Testis (tissue), 3 donors: ENCODE results near the gene YWHAH. TPM values are rescaled to one million over a fixed set of nuclear protein-coding genes. Genes with fewer than 3 reads are reported as not detected.

ENCODE experiments used
- DNase-seq: peaks from one replicate; pipeline ENCODE4 v3.0.0-alpha.2; 2019
- H3K27ac ChIP-seq, 2 donors: fragments of 200-600 bp; sonication (generic); one replicate each; pipeline ENCODE4 v1.5.1; 2019
- H3K27me3 ChIP-seq: fragments of 200-600 bp; sonication (generic); one replicate; pipeline ENCODE4 v1.5.1; 2019
- H3K36me3 ChIP-seq: fragments of 200-600 bp; sonication (generic); one replicate; pipeline ENCODE4 v1.5.1; 2017; ENCODE audit warnings: low read depth; ENCODE audit errors: missing control alignments
- H3K4me1 ChIP-seq: fragments of 200-600 bp; sonication (generic); one replicate; pipeline ENCODE4 v1.5.1; 2019
- H3K4me3 ChIP-seq, 2 donors: fragments of 200-600 bp; sonication (generic); one replicate each; pipeline ENCODE4 v1.5.1; 2017 to 2019
- H3K9me3 ChIP-seq: fragments of 200-600 bp; sonication (generic); one replicate; pipeline ENCODE4 v1.5.1; 2017
- POLR2A ChIP-seq: fragments of 450-650 bp; IDR thresholded peaks from one replicate; pipeline ENCODE4 v1.6.1; 2017; ENCODE audit warnings: antibody characterized with exemption, mild to moderate bottlenecking, moderate library complexity
- whole genome bisulfite sequencing, 2 donors: methylation state at CpG; one replicate each; pipeline ENCODE4 v1.1.5; 2018; 5-methylcytosine and 5-hydroxymethylcytosine counted together
- intact Hi-C: fragments of 100-400 bp; cut with DNase I; formaldehyde crosslinking; loops from one replicate; pipeline ENCODE4 v1.15.1; 2023; ENCODE audit warnings: low total_unique reads
- polyA plus RNA-seq: library from polyadenylated mRNA; stranded (reverse); fragments of 350-450 nt; fragmentation: Illumina TruSeq; extraction: RNeasy Lipid Tissue Mini Kit (QIAGEN cat#74804); gene quantifications from one replicate; pipeline ENCODE4 v1.2.3, GENCODE V29; 2014; ENCODE audit warnings: low read depth, low replicate concordance; ENCODE audit not compliant: insufficient read depth
- total RNA-seq, 2 donors: library from RNA; depleted of rRNA; stranded (reverse); fragments of >200 nt; gene quantifications; one replicate each; pipeline ENCODE4 v1.2.3, GENCODE V29; 2016
- TF ChIP-seq, protein P1 (sequence below), 3 experiments: fragments of 450-650 bp in 2 of 3; fragments of 200-600 bp in 1 of 3; sonication (generic) in 1 of 3; IDR thresholded peaks; one replicate each; pipeline ENCODE4 v1.5.1; 2016 to 2019; ENCODE audit warnings: antibody characterized with exemption in 3 of 3, mild to moderate bottlenecking in 2 of 3, moderate library complexity in 1 of 3

Gene YWHAH
- total and polyA plus RNA-seq, 3 donors from 2014 or later, result 27.2 to 48.9 (median 47.6) TPM

DNA sequence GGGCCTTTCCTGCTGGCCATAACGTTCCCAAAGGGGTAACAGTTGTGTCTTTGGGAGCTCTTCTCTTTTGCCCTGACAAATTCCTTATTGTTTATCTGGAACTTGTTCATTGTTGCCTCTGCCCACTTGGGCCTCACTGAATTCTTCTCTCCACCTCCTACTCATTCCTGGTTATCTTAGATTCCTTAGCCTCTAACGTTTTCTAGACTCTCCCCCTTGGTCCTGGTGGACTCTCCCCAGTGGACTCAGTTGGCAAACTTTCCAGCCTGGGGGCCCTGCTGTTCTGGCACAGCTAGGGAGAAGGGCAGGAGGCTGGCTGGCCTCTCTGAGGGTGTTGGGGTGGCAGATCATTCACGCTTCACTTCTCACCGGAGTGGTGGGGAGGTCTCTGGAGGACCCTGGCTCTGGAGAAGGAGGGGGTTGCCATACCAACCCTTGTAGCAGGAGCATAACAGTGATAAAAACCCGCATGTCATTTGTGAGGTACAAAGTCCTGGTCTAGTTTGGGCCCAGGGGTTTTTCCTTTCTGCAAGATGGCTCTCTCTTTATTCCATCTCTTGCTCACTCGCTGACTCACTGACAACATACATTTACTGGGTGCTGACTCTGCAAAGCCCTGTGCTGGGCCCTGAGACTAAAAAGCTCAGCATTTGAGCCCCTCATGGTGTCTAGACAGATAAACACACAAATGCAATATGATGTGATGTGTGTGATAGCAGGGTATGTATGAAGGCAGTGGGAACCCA lies 39.7 kb downstream of the YWHAH start:
- DNase-seq, result peak; percentile 22
- intact Hi-C loops, result no loop called here
- 47 to 62% methylated on average over 6 of the region's 6 CpGs for WGBS, 2 donors

DNA sequence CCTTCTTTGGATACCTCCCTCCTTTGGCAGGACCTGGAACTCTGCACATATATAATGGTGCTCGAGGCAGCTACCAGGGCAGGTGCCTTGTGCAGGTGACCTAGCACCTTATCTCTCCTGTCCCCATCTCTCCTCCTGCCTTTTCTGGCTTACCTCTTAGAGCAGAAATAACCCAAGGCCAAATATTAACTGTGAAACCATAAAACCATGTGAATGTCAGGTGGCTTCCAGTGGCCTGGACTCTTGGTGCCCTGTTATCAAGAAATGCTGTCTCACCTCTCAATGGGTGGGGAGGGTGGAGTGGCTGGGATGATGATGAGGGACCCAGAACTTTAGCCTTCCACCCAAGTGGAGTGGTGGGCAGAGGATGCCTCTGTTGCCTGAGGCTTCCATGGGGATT lies 42.9 kb downstream of the YWHAH start:
- Histone ChIP-seq H3K36me3 (no peaks in the 10 kb centered on the region), H3K4me1 (no peaks in the 10 kb centered on the region), H3K27ac (no peak overlapping the region), H3K27me3 (no peaks in the 10 kb centered on the region), H3K9me3 (no peaks in the 10 kb centered on the region), H3K4me3 (no peak overlapping the region)
- intact Hi-C loops, result no loop called here
- no peak for DNase-seq
- 78 to 91% methylated on average over 1 of the region's 1 CpG for WGBS, 2 donors
- TF ChIP-seq POLR2A, result no peak
- TF ChIP-seq, protein P1, sequence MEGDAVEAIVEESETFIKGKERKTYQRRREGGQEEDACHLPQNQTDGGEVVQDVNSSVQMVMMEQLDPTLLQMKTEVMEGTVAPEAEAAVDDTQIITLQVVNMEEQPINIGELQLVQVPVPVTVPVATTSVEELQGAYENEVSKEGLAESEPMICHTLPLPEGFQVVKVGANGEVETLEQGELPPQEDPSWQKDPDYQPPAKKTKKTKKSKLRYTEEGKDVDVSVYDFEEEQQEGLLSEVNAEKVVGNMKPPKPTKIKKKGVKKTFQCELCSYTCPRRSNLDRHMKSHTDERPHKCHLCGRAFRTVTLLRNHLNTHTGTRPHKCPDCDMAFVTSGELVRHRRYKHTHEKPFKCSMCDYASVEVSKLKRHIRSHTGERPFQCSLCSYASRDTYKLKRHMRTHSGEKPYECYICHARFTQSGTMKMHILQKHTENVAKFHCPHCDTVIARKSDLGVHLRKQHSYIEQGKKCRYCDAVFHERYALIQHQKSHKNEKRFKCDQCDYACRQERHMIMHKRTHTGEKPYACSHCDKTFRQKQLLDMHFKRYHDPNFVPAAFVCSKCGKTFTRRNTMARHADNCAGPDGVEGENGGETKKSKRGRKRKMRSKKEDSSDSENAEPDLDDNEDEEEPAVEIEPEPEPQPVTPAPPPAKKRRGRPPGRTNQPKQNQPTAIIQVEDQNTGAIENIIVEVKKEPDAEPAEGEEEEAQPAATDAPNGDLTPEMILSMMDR (IDR thresholded peaks at IDR 0.05), result no peak

More for the DNA sequence above, 39.7 kb downstream of the YWHAH start:
- H3K27me3 ChIP-seq, result no peaks in the 10 kb centered on the region
- no peaks in the 10 kb centered on the region for H3K4me1 ChIP-seq
- H3K9me3 ChIP-seq, result no peaks in the 10 kb centered on the region
- H3K36me3 ChIP-seq, result no peaks in the 10 kb centered on the region
- H3K27ac ChIP-seq, result no peak overlapping the region
- no peak for TF ChIP-seq POLR2A
- TF ChIP-seq, protein P1 (IDR thresholded peaks at IDR 0.05), result no peak
- no peak overlapping the region for H3K4me3 ChIP-seq

DNA sequence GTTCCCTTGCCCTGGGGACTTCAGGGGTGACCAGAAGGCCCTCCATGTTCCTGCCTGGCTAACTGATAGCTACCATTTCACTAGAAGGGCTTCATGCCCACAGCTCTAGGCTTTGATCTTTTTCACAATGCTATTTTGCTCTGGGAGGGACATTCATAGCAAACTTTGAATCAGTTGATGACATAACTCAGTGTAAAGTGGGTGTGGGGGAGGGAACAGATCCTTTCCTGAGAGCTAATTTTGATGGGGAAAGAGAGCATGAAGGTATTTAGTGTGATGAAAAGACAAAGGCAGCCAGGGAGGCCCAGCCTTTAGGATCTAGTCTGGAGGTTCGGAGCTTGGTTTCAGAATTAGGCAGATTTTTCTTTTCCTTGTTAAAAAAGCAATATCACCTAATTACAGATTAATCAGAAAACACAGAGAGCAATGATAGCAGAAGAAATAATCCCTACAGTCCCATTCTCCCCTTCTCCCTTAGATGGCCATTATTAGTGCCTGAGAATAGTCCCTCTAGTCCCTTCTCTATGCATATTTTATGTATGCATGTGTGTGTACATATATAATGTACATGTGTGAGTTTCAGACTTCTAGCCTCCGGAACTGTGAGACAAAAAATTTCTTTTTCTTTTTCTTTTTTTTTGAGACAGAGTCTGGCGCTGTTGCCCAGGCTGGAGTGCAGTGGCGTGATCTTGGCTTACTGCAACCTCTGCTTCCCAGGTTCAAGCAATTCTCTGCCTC lies 46.9 kb downstream of the YWHAH start:
- TF ChIP-seq, protein P1 (IDR thresholded peaks at IDR 0.05), result no peak
- TF ChIP-seq POLR2A, result no peak
- Histone ChIP-seq H3K27ac (no peak overlapping the region), H3K4me3 (no peak overlapping the region), H3K9me3 (no peaks in the 10 kb centered on the region), H3K4me1 (no peaks in the 10 kb centered on the region), H3K27me3 (no peaks in the 10 kb centered on the region), H3K36me3 (no peaks in the 10 kb centered on the region)
- 87 to 92% methylated on average over 4 of the region's 4 CpGs for WGBS, 2 donors
- intact Hi-C loops, result no loop called here
- DNase-seq, result no peak

DNA sequence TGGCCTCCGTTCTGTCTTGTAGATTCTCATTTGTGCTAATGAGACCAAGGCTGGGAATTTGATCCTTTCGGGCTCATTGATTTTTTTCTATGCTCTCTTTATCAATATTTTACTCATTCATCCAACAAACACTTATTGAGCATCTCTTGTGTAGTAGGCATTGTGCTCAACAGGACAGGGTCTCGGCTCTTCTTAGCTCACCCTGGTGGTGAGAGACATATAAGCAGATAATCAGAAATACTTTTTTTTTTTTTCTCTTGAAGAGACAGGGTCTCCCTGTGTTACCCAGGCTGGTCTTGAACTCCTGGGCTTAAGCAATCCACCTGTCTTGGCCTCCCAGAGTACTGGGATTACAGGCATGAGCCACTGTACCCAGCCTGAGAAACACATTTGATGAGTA lies 50.7 kb downstream of the YWHAH start:
- Histone ChIP-seq H3K27ac (no peak overlapping the region), H3K9me3 (no peaks in the 10 kb centered on the region), H3K36me3 (no peaks in the 10 kb centered on the region), H3K4me3 (no peak overlapping the region), H3K4me1 (no peaks in the 10 kb centered on the region), H3K27me3 (no peaks in the 10 kb centered on the region)
- TF ChIP-seq POLR2A, result no peak
- TF ChIP-seq, protein P1 (IDR thresholded peaks at IDR 0.05), result no peak
- intact Hi-C loops, result no loop called here
- no peak for DNase-seq
- WGBS, 2 donors, result 83% methylated on average over 3 of the region's 3 CpGs
